K562 (cell line): ENCODE measurements around the gene EXOSC2. TPM values are rescaled to one million over a fixed set of nuclear protein-coding genes. Genes with fewer than 3 reads are reported as not detected.
A peak's percentile ranks its signal among the peaks of the same experiment; 100 is the strongest.

Source experiments
- CBX5 ChIP-seq: IDR thresholded peaks from 2 replicates; pipeline ENCODE4 v1.6.1; 2014; ENCODE audit warnings: low read depth, borderline replicate concordance
- FOXK1 ChIP-seq: sonication (generic); formaldehyde crosslinking; IDR thresholded peaks from 2 replicates; pipeline ENCODE4 v1.8.0; 2022; ENCODE audit warnings: missing genetic modification reagents, mild to moderate bottlenecking, borderline replicate concordance
- GABPA ChIP-seq: fragments of 200-800 bp; sonication (Bioruptor generic); conservative IDR thresholded peaks from 2 replicates; pipeline ENCODE4 v1.6.1; 2016; ENCODE audit warnings: low read depth, missing genetic modification characterization, missing compliant biosample characterization
- HDAC6 ChIP-seq: IDR thresholded peaks from 2 replicates; pipeline ENCODE4 v1.6.1; 2012; ENCODE audit warnings: low read depth, mild to moderate bottlenecking, control low read depth, inconsistent platforms, low read length, moderate library complexity
- KAT2B ChIP-seq: IDR thresholded peaks from one replicate; pipeline ENCODE4 v1.6.1; 2012; ENCODE audit warnings: low read depth, mild to moderate bottlenecking, control low read depth, inconsistent platforms, low read length, moderate library complexity
- NCOR1 ChIP-seq: fragments of 450-650 bp; IDR thresholded peaks from 2 replicates; pipeline ENCODE4 v1.6.1; 2016; ENCODE audit warnings: mild to moderate bottlenecking, moderate library complexity
- PHF8 ChIP-seq: fragments of 200-600 bp; sonication (generic); IDR thresholded peaks from 2 replicates; pipeline ENCODE4 v1.6.1; 2012; ENCODE audit warnings: mixed run types, mild to moderate bottlenecking, inconsistent platforms, low read length, moderate library complexity, borderline replicate concordance
- RBFOX2 ChIP-seq: fragments of 200-400 bp; formaldehyde crosslinking; IDR thresholded peaks from 2 replicates; pipeline ENCODE4 v1.6.1; 2017; ENCODE audit warnings: low read depth, mild to moderate bottlenecking, low read length, moderate library complexity
- SMARCC2 ChIP-seq: fragments of 450-650 bp; IDR thresholded peaks from 2 replicates; pipeline ENCODE4 v1.6.1; 2017; ENCODE audit warnings: antibody characterized with exemption, moderate library complexity, mild to moderate bottlenecking, low read depth
- SUPT5H ChIP-seq: fragments of 450-650 bp; IDR thresholded peaks from 2 replicates; pipeline ENCODE4 v1.6.1; 2016
- TAL1 ChIP-seq: fragments of 450-650 bp; IDR thresholded peaks from 2 replicates; pipeline ENCODE4 v1.6.1; 2016; ENCODE audit warnings: mild to moderate bottlenecking
- TCFL5 ChIP-seq: fragments of 250-450 bp; sonication (Bioruptor Pico); conservative IDR thresholded peaks from 2 replicates; pipeline ENCODE4 v1.6.1; 2021; ENCODE audit warnings: mild to moderate bottlenecking, moderate library complexity, matching md5 sums
- ZNF431 ChIP-seq: sonication (generic); formaldehyde crosslinking; IDR thresholded peaks from 2 replicates; pipeline ENCODE4 v1.8.0; 2022; ENCODE audit warnings: mild to moderate bottlenecking, missing genetic modification reagents
- ZNF584 ChIP-seq: fragments of 200-800 bp; sonication (Bioruptor generic); IDR thresholded peaks from 2 replicates; pipeline ENCODE4 v1.6.1; 2016; ENCODE audit warnings: low read depth, mild to moderate bottlenecking, missing genetic modification characterization, missing compliant biosample characterization
- ZNF764 ChIP-seq: fragments of 250-450 bp; sonication (Bioruptor Pico); IDR thresholded peaks from 2 replicates; pipeline ENCODE4 v1.4.0; 2020; ENCODE audit warnings: low read depth, mild to moderate bottlenecking, moderate library complexity
- polyA plus RNA-seq, 8 experiments: library from polyadenylated mRNA; depleted of rRNA in 4 of 8; stranded (reverse) in 5 of 8; unstranded in 3 of 8; fragments of >200 nt; fragmentation: Nextera tagmentation in 2 of 8; fragmentation: Illumina TruSeq in 1 of 8; extraction: Ambion mirVana in 2 of 8; extraction: Trizol in 1 of 8; gene quantifications; 2 replicates each; pipeline versions ENCODE4 v1.2.1 to v1.2.3, GENCODE V29; 2011 to 2014; ENCODE audit warnings: inconsistent platforms in 1 of 8, missing spikeins in 1 of 8
- total RNA-seq, 7 experiments: library from RNA; depleted of rRNA in 6 of 7; stranded (reverse); fragments of >200 nt in 6 of 7; fragmentation: Illumina TruSeq in 2 of 7; extraction: Trizol in 2 of 7; gene quantifications; 2 replicates each; pipeline versions ENCODE4 v1.2.1 to v1.2.3, GENCODE V29; 2011 to 2021; ENCODE audit warnings: low replicate concordance in 1 of 7
- TF ChIP-seq, protein P1 (sequence below): fragments of 250-450 bp; sonication (Bioruptor Pico); IDR thresholded peaks from 2 replicates; pipeline ENCODE4 v1.8.0; 2021; ENCODE audit warnings: borderline replicate concordance, mild to moderate bottlenecking, moderate library complexity; ENCODE audit not compliant: poor library complexity, severe bottlenecking
- TF ChIP-seq, protein P2 (sequence below): sonication (generic); formaldehyde crosslinking; IDR thresholded peaks from 2 replicates; pipeline ENCODE4 v1.8.0; 2022; ENCODE audit warnings: mild to moderate bottlenecking, missing genetic modification reagents
- TF ChIP-seq, protein P3 (sequence below), 2 experiments: fragments of 450-650 bp; IDR thresholded peaks; 2 replicates each; pipeline ENCODE4 v1.6.1; 2016
- TF ChIP-seq, protein P4 (sequence below): fragments of 250-450 bp; sonication (Bioruptor Pico); IDR thresholded peaks from 2 replicates; pipeline ENCODE4 v1.8.0; 2021; ENCODE audit warnings: moderate library complexity, mild to moderate bottlenecking, inconsistent platforms
- TF ChIP-seq, protein P5 (sequence below): fragments of 450-650 bp; formaldehyde crosslinking; IDR thresholded peaks from 2 replicates; pipeline ENCODE4 v1.4.0; 2020; ENCODE audit warnings: mild to moderate bottlenecking, moderate library complexity
- TF ChIP-seq, protein P6 (sequence below): sonication (generic); formaldehyde crosslinking; IDR thresholded peaks from 2 replicates; pipeline ENCODE4 v1.9.0; 2022; ENCODE audit warnings: mild to moderate bottlenecking, missing genetic modification reagents
- TF ChIP-seq, protein P7 (sequence below): sonication (generic); formaldehyde crosslinking; IDR thresholded peaks from 2 replicates; pipeline ENCODE4 v1.8.0; 2022; ENCODE audit warnings: missing genetic modification reagents, mild to moderate bottlenecking, borderline replicate concordance

Gene EXOSC2
- total and polyA plus RNA-seq, 9 of the 15 experiments (the other 6 are each of a cell fraction or from before 2014, with no cell fraction given), result 46.0 to 101 (median 77.6) TPM

DNA sequence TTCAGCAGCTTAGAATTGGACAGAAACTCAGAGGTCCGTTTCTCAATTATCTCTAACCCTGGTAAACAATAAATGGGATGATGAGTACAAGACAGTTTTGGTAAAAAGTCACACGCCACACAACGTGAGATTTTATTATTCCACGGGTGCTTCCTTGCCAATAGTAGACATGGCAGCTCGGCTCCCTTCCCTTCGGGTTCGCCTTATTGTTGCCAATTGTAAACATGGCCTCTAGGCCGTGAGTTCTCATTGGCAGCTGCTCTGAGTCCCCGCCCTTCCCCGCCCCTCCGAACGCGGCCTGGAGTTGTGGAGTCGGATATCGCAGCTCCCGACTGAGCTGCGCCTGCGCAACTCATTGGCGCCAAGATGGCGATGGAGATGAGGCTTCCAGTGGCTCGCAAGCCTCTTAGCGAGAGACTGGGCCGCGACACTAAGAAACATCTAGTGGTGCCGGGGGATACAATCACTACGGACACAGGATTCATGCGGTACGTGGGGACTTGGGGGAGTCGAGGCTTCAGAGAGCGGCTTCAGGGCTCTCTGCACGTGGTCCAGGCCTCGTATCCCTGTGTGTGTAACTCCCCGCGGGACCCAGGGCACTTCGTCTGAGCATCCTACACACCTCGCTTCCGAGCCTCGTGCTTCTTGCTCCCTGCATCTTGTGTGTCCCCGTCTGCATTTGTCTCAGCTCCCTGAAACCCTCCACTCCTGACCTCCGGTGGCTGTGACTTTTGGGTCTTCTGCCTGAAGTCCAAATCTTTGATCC lies at the start of gene EXOSC2 (continued):
- TF ChIP-seq, protein P1, sequence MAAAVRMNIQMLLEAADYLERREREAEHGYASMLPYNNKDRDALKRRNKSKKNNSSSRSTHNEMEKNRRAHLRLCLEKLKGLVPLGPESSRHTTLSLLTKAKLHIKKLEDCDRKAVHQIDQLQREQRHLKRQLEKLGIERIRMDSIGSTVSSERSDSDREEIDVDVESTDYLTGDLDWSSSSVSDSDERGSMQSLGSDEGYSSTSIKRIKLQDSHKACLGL (CRISPR knock-in tag), result peak; percentile 56
- TF ChIP-seq FOXK1 (CRISPR knock-in tag), result peak; percentile 99
- TF ChIP-seq, protein P2, sequence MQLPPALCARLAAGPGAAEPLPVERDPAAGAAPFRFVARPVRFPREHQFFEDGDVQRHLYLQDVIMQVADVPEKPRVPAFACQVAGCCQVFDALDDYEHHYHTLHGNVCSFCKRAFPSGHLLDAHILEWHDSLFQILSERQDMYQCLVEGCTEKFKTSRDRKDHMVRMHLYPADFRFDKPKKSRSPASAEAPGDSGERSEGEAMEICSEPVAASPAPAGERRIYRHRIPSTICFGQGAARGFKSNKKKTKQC, result peak; percentile 78; the same call in 1 of the 2 replicates
- TF ChIP-seq, protein P3, sequence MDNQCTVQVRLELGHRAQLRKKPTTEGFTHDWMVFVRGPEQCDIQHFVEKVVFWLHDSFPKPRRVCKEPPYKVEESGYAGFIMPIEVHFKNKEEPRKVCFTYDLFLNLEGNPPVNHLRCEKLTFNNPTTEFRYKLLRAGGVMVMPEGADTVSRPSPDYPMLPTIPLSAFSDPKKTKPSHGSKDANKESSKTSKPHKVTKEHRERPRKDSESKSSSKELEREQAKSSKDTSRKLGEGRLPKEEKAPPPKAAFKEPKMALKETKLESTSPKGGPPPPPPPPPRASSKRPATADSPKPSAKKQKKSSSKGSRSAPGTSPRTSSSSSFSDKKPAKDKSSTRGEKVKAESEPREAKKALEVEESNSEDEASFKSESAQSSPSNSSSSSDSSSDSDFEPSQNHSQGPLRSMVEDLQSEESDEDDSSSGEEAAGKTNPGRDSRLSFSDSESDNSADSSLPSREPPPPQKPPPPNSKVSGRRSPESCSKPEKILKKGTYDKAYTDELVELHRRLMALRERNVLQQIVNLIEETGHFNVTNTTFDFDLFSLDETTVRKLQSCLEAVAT (IDR thresholded peaks at IDR 0.05), result 0 out of 4 replicates have a peak, but pooled peaks of 1 of the 2 experiments have one; percentile 23
- peak; percentile 61; the same call in 1 of the 2 replicates for TF ChIP-seq ZNF431 (CRISPR knock-in tag)
- TF ChIP-seq CBX5, result no peak
- TF ChIP-seq NCOR1, result no peak
- peak; percentile 90 for TF ChIP-seq RBFOX2
- TF ChIP-seq, protein P4, sequence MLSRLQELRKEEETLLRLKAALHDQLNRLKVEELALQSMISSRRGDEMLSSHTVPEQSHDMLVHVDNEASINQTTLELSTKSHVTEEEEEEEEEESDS (CRISPR knock-in tag), result no peak
- peak; percentile 45; the same call in 1 of the 2 replicates for TF ChIP-seq ZNF584 (CRISPR knock-in tag)
- TF ChIP-seq GABPA, result no peak; the same call in 1 of the 2 replicates
- no peak for TF ChIP-seq TAL1
- TF ChIP-seq SMARCC2, result no peak
- TF ChIP-seq TCFL5, result no peak
- peak; percentile 97 for TF ChIP-seq PHF8
- TF ChIP-seq, protein P5, sequence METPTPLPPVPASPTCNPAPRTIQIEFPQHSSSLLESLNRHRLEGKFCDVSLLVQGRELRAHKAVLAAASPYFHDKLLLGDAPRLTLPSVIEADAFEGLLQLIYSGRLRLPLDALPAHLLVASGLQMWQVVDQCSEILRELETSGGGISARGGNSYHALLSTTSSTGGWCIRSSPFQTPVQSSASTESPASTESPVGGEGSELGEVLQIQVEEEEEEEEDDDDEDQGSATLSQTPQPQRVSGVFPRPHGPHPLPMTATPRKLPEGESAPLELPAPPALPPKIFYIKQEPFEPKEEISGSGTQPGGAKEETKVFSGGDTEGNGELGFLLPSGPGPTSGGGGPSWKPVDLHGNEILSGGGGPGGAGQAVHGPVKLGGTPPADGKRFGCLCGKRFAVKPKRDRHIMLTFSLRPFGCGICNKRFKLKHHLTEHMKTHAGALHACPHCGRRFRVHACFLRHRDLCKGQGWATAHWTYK (CRISPR knock-in tag), result 0 out of 2 replicates have a peak, but pooled peaks have one; percentile 38
- TF ChIP-seq SUPT5H, result peak; percentile 96
- TF ChIP-seq HDAC6, result no peak
- TF ChIP-seq KAT2B, result no peak
- TF ChIP-seq ZNF764 (CRISPR knock-in tag), result no peak
- TF ChIP-seq, protein P6, sequence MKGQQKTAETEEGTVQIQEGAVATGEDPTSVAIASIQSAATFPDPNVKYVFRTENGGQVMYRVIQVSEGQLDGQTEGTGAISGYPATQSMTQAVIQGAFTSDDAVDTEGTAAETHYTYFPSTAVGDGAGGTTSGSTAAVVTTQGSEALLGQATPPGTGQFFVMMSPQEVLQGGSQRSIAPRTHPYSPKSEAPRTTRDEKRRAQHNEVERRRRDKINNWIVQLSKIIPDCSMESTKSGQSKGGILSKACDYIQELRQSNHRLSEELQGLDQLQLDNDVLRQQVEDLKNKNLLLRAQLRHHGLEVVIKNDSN (CRISPR knock-in tag), result peak; percentile 62; the same call in 1 of the 2 replicates
- TF ChIP-seq, protein P7, sequence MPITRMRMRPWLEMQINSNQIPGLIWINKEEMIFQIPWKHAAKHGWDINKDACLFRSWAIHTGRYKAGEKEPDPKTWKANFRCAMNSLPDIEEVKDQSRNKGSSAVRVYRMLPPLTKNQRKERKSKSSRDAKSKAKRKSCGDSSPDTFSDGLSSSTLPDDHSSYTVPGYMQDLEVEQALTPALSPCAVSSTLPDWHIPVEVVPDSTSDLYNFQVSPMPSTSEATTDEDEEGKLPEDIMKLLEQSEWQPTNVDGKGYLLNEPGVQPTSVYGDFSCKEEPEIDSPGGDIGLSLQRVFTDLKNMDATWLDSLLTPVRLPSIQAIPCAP (CRISPR knock-in tag), result no peak
